GM12891 (cell line): ENCODE measurements around the gene RASSF10.

ENCODE experiments used
- PAX5 ChIP-seq: IDR thresholded peaks from 2 replicates; pipeline ENCODE4 v1.6.1; 2011; ENCODE audit warnings: low read length, moderate library complexity, mild to moderate bottlenecking; ENCODE audit not compliant: insufficient read depth, severe bottlenecking
- POLR2A ChIP-seq: IDR thresholded peaks from 2 replicates; pipeline ENCODE4 v1.6.1; 2011; ENCODE audit warnings: low read depth, low read length, control low read depth
- POLR2AphosphoS5 ChIP-seq: IDR thresholded peaks from 2 replicates; pipeline ENCODE4 v1.6.1; 2011; ENCODE audit warnings: low read depth, low read length, control low read depth
- POU2F2 ChIP-seq: IDR thresholded peaks from 2 replicates; pipeline ENCODE4 v1.6.1; 2011; ENCODE audit warnings: low read depth, mild to moderate bottlenecking, control low read depth, low read length, moderate library complexity
- SPI1 ChIP-seq: IDR thresholded peaks from 2 replicates; pipeline ENCODE4 v1.6.1; 2011; ENCODE audit warnings: low read depth, low read length, control low read depth
- TAF1 ChIP-seq: IDR thresholded peaks from 2 replicates; pipeline ENCODE4 v1.6.1; 2011; ENCODE audit warnings: low read depth, low read length, control low read depth

DNA sequence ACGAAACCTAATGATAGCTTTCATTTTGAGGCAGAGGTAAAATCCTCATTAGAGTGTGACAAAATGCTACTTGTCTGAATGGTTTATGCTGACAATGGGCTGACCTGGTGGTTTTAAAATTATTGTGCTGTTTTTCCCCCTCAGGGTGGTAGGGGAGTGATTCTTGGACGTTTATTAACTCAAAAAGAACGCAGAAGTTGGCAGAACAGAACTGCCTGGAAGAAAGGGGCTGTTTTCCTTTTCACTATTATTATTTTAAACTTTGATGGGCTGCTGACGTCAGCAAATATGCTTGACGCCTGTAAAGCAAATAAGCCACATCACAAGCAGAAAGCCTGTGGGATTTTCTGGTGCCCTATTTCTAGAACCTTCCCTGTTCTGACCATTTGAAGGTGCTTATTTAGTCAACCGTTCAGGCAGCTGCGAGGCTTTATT, 4.0 kb downstream of the RASSF10 start:
- no peak for TF ChIP-seq POLR2AphosphoS5
- TF ChIP-seq POLR2A = no peak
- TF ChIP-seq TAF1 = no peak
- no peak for TF ChIP-seq SPI1
- TF ChIP-seq POU2F2 = no peak
- no peak for TF ChIP-seq PAX5
